Upper lobe of right lung (tissue), 1 donor: ENCODE measurements around the gene FLYWCH2. TPM values are rescaled to one million over a fixed set of nuclear protein-coding genes. Genes with fewer than 3 reads are reported as not detected.

ENCODE experiments used
- ATAC-seq: fragments of 200-7000 bp; cut with Tn5 transposase; one replicate; pipeline ENCODE4 v1.9.1; 2020; ENCODE audit warnings: mild to moderate bottlenecking, moderate library complexity
- DNase-seq: peaks from one replicate; pipeline ENCODE4 v3.0.0-alpha.2; 2020
- H3K27ac ChIP-seq: fragments of 200-600 bp; one replicate; pipeline ENCODE4 v1.8.0; 2022
- H3K27me3 ChIP-seq: fragments of 200-600 bp; one replicate; pipeline ENCODE4 v1.8.0; 2022; ENCODE audit warnings: mild to moderate bottlenecking
- H3K36me3 ChIP-seq: fragments of 200-600 bp; one replicate; pipeline ENCODE4 v1.8.0; 2022
- H3K4me1 ChIP-seq: fragments of 200-600 bp; one replicate; pipeline ENCODE4 v1.8.0; 2022
- H3K4me3 ChIP-seq: fragments of 200-600 bp; one replicate; pipeline ENCODE4 v1.8.0; 2022; ENCODE audit warnings: mild to moderate bottlenecking
- H3K9me3 ChIP-seq: fragments of 200-600 bp; one replicate; pipeline ENCODE4 v1.8.0; 2022
- CTCF ChIP-seq: fragments of 200-600 bp; IDR thresholded peaks from one replicate; pipeline ENCODE4 v1.8.0; 2022; ENCODE audit warnings: antibody characterized with exemption
- intact Hi-C: fragments of 100-400 bp; cut with DNase I; formaldehyde crosslinking; loops from one replicate; pipeline ENCODE4 v1.11.0; 2022
- total RNA-seq: library from RNA; stranded (reverse); fragmentation: NEBNext Ultra II Directional; extraction: Animal tissue kit (Norgen Biotek cat#: 25700); gene quantifications from one replicate; pipeline ENCODE4 v1.2.1, GENCODE V29; 2021
- donor health status: DM: no; HTN: yes; CAD: no; lungs with severe emphysema.

Gene FLYWCH2
- total RNA-seq, 1 donor from 2014 or later = 29.0 TPM

DNA sequence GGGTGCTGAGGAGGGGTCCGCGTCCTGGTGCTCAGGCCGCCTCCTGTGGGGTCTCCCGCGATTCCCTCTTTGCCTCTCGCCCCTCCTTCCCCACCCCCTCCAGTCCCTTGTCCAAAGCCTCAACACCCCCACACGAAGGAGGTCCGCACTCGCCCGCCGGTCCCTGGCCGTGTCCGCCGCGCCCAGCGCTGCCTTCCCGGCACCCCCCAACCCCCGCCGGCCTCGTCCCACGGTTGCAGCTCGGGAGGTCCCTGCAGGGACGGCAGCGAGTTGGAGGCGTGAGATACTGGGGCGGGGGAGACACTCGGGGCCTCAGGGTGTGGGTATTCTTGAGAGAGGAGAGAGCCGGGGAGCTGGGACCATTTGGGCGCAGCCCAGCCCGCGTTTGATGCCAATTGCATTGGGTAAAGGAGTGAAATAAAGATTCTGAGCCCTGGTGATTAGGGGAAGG, 468 bp downstream of the FLYWCH2 start:
- Histone ChIP-seq H3K27ac (peak overlapping the region; percentile 96), H3K4me1 (peaks cover 4% of the 10 kb centered on the region), H3K36me3 (no peaks in the 10 kb centered on the region), H3K4me3 (peak overlapping the region; percentile 92), H3K9me3 (no peaks in the 10 kb centered on the region), H3K27me3 (no peaks in the 10 kb centered on the region)
- intact Hi-C loops = no loop called here
- peak; percentile 0 for TF ChIP-seq CTCF
- ATAC-seq = peak; percentile 3
- DNase-seq = peak; percentile 79

DNA sequence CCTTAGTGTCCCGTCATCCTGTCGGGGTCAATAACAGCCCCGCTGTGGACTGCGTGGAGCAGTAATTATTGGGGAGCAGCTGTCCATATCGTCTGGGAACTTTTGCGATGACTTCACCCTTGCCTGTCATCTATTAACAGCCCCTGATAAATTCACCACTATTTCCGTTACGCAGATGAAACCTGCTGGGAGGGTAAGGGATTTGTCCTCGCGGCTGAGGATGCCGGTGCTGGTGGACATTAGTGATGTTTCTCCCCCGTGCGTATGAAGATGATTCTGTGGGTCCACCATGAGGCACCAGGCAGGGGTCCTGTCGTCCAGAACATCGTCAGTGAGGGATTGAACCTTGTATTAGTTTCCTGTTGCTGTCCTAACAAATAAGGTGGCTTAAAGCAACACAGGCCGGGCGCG, 1.0 kb downstream of the FLYWCH2 start:
- no peak for ATAC-seq
- H3K36me3 ChIP-seq = no peaks in the 10 kb centered on the region
- no peaks in the 10 kb centered on the region for H3K27me3 ChIP-seq
- no peak for TF ChIP-seq CTCF
- DNase-seq = no peak
- H3K9me3 ChIP-seq = no peaks in the 10 kb centered on the region
- peaks cover 4% of the 10 kb centered on the region for H3K4me1 ChIP-seq
- peak overlapping the region; percentile 92 for H3K4me3 ChIP-seq
- intact Hi-C loops = no loop called here
- peak overlapping the region; percentile 96 for H3K27ac ChIP-seq

DNA sequence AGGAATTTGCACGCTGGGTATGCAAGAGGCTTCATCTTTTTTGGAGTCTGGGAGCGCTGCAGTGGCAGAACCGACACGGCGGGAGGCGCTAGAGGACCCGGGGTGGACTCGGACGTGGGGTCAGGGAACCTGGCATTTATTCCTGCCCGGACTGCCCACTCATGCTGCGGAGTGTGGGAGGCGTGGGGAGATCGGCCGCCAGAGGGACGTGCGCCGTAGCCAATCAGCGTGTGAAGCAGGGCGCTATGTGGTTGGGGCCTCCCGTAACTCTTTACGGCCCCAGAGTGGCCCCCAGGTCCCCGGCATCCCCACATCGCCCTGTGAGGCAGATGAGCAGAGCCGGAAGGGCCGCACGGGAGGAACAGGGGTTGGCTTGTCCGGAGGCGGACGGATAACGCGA, 11.2 kb downstream of the FLYWCH2 start:
- Histone ChIP-seq H3K4me3 (no peak overlapping the region), H3K27ac (no peak overlapping the region), H3K9me3 (no peaks in the 10 kb centered on the region), H3K4me1 (peaks cover 6% of the 10 kb centered on the region), H3K27me3 (no peaks in the 10 kb centered on the region), H3K36me3 (peaks cover 7% of the 10 kb centered on the region)
- intact Hi-C loops = no loop called here
- ATAC-seq = no peak
- TF ChIP-seq CTCF = no peak
- no peak for DNase-seq

- peaks cover 5% of the 10 kb centered on the region for H3K4me1 ChIP-seq
- DNase-seq = no peak
- no peak for ATAC-seq
- no peaks in the 10 kb centered on the region for H3K27me3 ChIP-seq
- no peak overlapping the region for H3K4me3 ChIP-seq
- no peaks in the 10 kb centered on the region for H3K9me3 ChIP-seq
- no peak overlapping the region for H3K27ac ChIP-seq
- intact Hi-C loops = no loop called here
- no peak for TF ChIP-seq CTCF
- H3K36me3 ChIP-seq = peaks cover 7% of the 10 kb centered on the region
Measured at GRCh38 chr16:2895813-2896212, 12.8 kb downstream of the FLYWCH2 start.

- H3K4me3 ChIP-seq = no peak overlapping the region
- no peaks in the 10 kb centered on the region for H3K9me3 ChIP-seq
- no peak for DNase-seq
- H3K27ac ChIP-seq = no peak overlapping the region
- no peaks in the 10 kb centered on the region for H3K4me1 ChIP-seq
- no peak for ATAC-seq
- peaks cover 7% of the 10 kb centered on the region for H3K36me3 ChIP-seq
- TF ChIP-seq CTCF = no peak
- H3K27me3 ChIP-seq = no peaks in the 10 kb centered on the region
- intact Hi-C loops = no loop called here
Measured at GRCh38 chr16:2896480-2897010, 13.5 kb downstream of the FLYWCH2 start.

- intact Hi-C loops = no loop called here
- Histone ChIP-seq H3K27ac (no peak overlapping the region), H3K36me3 (peaks cover 7% of the 10 kb centered on the region), H3K9me3 (no peaks in the 10 kb centered on the region), H3K4me1 (no peaks in the 10 kb centered on the region), H3K27me3 (no peaks in the 10 kb centered on the region), H3K4me3 (no peak overlapping the region)
- DNase-seq = no peak
- no peak for ATAC-seq
- no peak for TF ChIP-seq CTCF
Measured at GRCh38 chr16:2897110-2897509, 14.1 kb downstream of the FLYWCH2 start.
